Keratinocyte (primary cell): ENCODE results near the gene TUT1. TPM values are rescaled to one million over a fixed set of nuclear protein-coding genes. Genes with fewer than 3 reads are reported as not detected.
A peak's percentile ranks its signal among the peaks of the same experiment; 100 is the strongest.

Source experiments
- DNase-seq: peaks from one replicate; pipeline ENCODE4 v3.0.0-alpha.2; 2011; ENCODE audit warnings: low read depth, missing footprints, low spot score
- FAIRE-seq: peaks from 2 replicates; lab custom pipeline; 2011; peaks lifted over from hg19 to GRCh38; lab: Jason Lieb, UNC
- H2AFZ ChIP-seq: 2 replicates; pipeline ENCODE4 v1.6.0; 2012; ENCODE audit warnings: low read length, control low read depth, inconsistent platforms; ENCODE audit not compliant: control insufficient read depth
- H3K27ac ChIP-seq: 2 replicates; pipeline ENCODE4 v1.5.1; 2011; ENCODE audit warnings: low read length; ENCODE audit not compliant: control insufficient read depth, insufficient read depth
- H3K27me3 ChIP-seq: 3 replicates; pipeline ENCODE4 v1.6.0; 2011; ENCODE audit warnings: low read length; ENCODE audit not compliant: control insufficient read depth, insufficient read depth; ENCODE audit errors: extremely low read depth
- H3K36me3 ChIP-seq, 2 experiments: 2 replicates in 1 of 2; 3 replicates in 1 of 2; pipeline ENCODE4 v1.5.1; 2011; ENCODE audit warnings: low read length in 2 of 2, mild to moderate bottlenecking in 1 of 2; ENCODE audit not compliant: control insufficient read depth in 2 of 2, insufficient read depth in 2 of 2; ENCODE audit errors: extremely low read depth in 1 of 2
- H3K4me1 ChIP-seq: 3 replicates; pipeline ENCODE4 v1.5.1; 2011; ENCODE audit warnings: low read length; ENCODE audit not compliant: control insufficient read depth, insufficient read depth; ENCODE audit errors: extremely low read depth
- H3K4me2 ChIP-seq: 3 replicates; pipeline ENCODE4 v1.6.0; 2011; ENCODE audit warnings: low read depth, low read length; ENCODE audit not compliant: control insufficient read depth, insufficient read depth; ENCODE audit errors: extremely low read depth
- H3K4me3 ChIP-seq, 3 experiments: fragments of 200-600 bp in 1 of 3; sonication (generic) in 1 of 3; 2 replicates in 2 of 3; 3 replicates in 1 of 3; pipeline ENCODE4 v1.5.1; 2011 to 2016; ENCODE audit warnings: low read length in 3 of 3, mild to moderate bottlenecking in 3 of 3, control low read depth in 2 of 3, inconsistent platforms in 1 of 3, low read depth in 1 of 3, mixed read lengths in 1 of 3, mixed run types in 1 of 3, moderate library complexity in 1 of 3; ENCODE audit not compliant: control insufficient read depth in 2 of 3, insufficient read depth in 2 of 3; ENCODE audit errors: extremely low read depth in 1 of 3
- H3K79me2 ChIP-seq: 2 replicates; pipeline ENCODE4 v1.6.0; 2012; ENCODE audit warnings: low read length; ENCODE audit not compliant: control insufficient read depth, insufficient read depth
- H3K9ac ChIP-seq: 3 replicates; pipeline ENCODE4 v1.6.0; 2011; ENCODE audit warnings: low read length; ENCODE audit not compliant: control insufficient read depth, insufficient read depth; ENCODE audit errors: extremely low read depth
- H3K9me1 ChIP-seq: 3 replicates; pipeline ENCODE4 v1.6.0; 2011; ENCODE audit warnings: low read length; ENCODE audit not compliant: control insufficient read depth, insufficient read depth; ENCODE audit errors: extremely low read depth
- H3K9me3 ChIP-seq: 2 replicates; pipeline ENCODE4 v1.5.1; 2012; ENCODE audit warnings: low read depth, low read length; ENCODE audit not compliant: control insufficient read depth
- H4K20me1 ChIP-seq: 3 replicates; pipeline ENCODE4 v1.6.0; 2011; ENCODE audit warnings: low read length; ENCODE audit not compliant: control insufficient read depth, insufficient read depth; ENCODE audit errors: extremely low read depth
- EZH2 ChIP-seq: IDR thresholded peaks from one replicate; pipeline ENCODE4 v1.6.1; 2012; ENCODE audit warnings: inconsistent platforms, mild to moderate bottlenecking, low read length, moderate library complexity
- dilution Hi-C: fragments of 300-500 bp; cut with MboI; formaldehyde crosslinking; loops from one replicate; pipeline ENCODE4 v1.7.0; 2020; ENCODE audit warnings: low sequenced_read_pairs; ENCODE audit not compliant: extremely low pct_ligation_motif_present
- polyA plus RNA-seq, 5 experiments: library from polyadenylated mRNA; depleted of rRNA in 3 of 5; stranded (reverse) in 3 of 5; stranded (forward) in 1 of 5; unstranded in 1 of 5; fragments of >200 nt; gene quantifications; 1 replicate in 1 of 5; 2 replicates in 3 of 5; 3 replicates in 1 of 5; pipeline versions ENCODE4 v1.2.1 to v1.2.3, GENCODE V29; 2011 to 2012; ENCODE audit warnings: missing spikeins in 2 of 5, low read depth in 1 of 5, low replicate concordance in 1 of 5
- TF ChIP-seq, protein P1 (sequence below), 3 experiments: IDR thresholded peaks in 1 of 3; conservative IDR thresholded peaks in 1 of 3; optimal IDR thresholded peaks in 1 of 3; 2 replicates in 2 of 3; 3 replicates in 1 of 3; pipeline versions ENCODE3 to v1.5.1; 2011; ENCODE audit warnings: low read length in 3 of 3, mild to moderate bottlenecking in 3 of 3, moderate library complexity in 2 of 3, control low read depth in 1 of 3, inconsistent platforms in 1 of 3; ENCODE audit not compliant: insufficient read depth in 2 of 3; ENCODE audit errors: extremely low read depth in 1 of 3

TUT1 gene
- polyA plus RNA-seq, 1 donor (not counting 4 experiments of a cell fraction or from before 2014, with no cell fraction given): 10.5 TPM

DNA sequence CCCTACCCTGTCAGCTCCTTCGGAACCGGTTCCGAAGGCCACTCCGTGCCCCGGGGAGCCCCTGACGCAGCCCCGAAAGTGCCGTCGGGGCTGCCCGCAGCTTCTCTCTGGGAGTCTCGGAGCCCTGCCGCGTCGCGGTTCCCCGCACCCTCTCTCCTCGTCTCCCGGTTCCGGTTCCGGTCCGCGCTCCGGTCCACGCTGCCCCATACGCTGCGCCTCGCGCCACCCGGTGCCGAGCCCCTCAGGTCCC lies 9.7 kb upstream of the TUT1 start:
- Histone ChIP-seq H3K27ac (peak overlapping the region; percentile 95), H2AFZ (no peak overlapping the region), H3K4me2 (peak overlapping the region; percentile 99), H3K9me3 (no peaks in the 10 kb centered on the region), H3K4me1 (peaks cover 14% of the 10 kb centered on the region), H3K36me3 (peaks cover 31 to 32% of the 10 kb centered on the region in 2 experiments), H4K20me1 (no peaks in the 10 kb centered on the region), H3K4me3 (peak overlapping the region; percentile 77 to 99 (median 86)), H3K27me3 (no peaks in the 10 kb centered on the region), H3K9me1 (no peaks in the 10 kb centered on the region), H3K9ac (peak overlapping the region; percentile 95), H3K79me2 (peaks cover 45% of the 10 kb centered on the region)
- dilution Hi-C loops: no loop called here
- no peak for TF ChIP-seq EZH2
- TF ChIP-seq, protein P1, sequence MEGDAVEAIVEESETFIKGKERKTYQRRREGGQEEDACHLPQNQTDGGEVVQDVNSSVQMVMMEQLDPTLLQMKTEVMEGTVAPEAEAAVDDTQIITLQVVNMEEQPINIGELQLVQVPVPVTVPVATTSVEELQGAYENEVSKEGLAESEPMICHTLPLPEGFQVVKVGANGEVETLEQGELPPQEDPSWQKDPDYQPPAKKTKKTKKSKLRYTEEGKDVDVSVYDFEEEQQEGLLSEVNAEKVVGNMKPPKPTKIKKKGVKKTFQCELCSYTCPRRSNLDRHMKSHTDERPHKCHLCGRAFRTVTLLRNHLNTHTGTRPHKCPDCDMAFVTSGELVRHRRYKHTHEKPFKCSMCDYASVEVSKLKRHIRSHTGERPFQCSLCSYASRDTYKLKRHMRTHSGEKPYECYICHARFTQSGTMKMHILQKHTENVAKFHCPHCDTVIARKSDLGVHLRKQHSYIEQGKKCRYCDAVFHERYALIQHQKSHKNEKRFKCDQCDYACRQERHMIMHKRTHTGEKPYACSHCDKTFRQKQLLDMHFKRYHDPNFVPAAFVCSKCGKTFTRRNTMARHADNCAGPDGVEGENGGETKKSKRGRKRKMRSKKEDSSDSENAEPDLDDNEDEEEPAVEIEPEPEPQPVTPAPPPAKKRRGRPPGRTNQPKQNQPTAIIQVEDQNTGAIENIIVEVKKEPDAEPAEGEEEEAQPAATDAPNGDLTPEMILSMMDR (optimal IDR thresholded peaks at IDR 0.05 in 1 of 3, IDR thresholded peaks at IDR 0.05 in 1 of 3, conservative IDR thresholded peaks at IDR 0.05 in 1 of 3; ENCODE audit: extremely low read depth in 1 of 3, insufficient read depth in 2 of 3, low read length in 3 of 3): no peak
- no peak for DNase-seq
- FAIRE-seq: no peak

DNA sequence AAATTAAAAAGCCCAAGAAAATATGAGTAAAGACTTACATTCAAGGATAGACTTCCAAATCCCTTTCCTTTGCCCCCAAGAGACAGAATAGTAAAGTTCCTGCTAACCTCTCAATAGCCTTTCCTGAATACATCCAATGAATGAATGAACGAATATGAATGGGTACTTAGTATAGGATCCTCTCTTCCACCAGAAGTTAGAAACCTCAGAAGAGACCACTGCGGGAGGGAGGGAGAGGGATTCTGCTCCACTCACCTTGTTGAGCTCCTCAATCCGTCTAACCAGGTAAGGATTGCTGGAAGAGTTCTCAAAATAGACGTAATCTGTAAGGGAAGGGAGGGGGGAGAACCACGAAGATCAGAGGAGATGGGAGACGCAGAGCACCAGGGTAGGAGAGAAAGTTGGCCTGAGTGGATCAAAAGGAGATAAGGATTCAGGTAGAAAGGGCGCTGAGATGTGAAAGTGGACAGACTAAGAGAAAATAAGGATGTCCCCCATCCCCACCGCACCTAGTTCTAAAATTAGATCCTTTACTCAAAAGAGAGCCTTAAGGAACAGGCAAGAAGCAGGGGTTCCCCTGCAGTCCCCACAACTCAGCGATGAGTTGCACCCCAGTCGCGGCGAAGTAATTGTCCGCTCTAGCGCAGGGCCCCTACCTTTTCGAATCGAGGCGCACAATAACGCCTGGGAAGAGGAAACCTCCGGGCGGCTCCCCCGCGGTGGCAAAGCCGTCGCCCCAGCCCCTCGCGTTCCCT lies 9.2 kb upstream of the TUT1 start:
- Histone ChIP-seq H3K9ac (peak overlapping the region; percentile 95), H3K4me2 (peak overlapping the region; percentile 99), H4K20me1 (no peaks in the 10 kb centered on the region), H3K4me1 (peaks cover 14% of the 10 kb centered on the region), H3K9me1 (no peaks in the 10 kb centered on the region), H3K4me3 (peak overlapping the region; percentile 77 to 99 (median 86)), H3K79me2 (peaks cover 48% of the 10 kb centered on the region), H3K36me3 (peaks cover 36 to 37% of the 10 kb centered on the region in 2 experiments), H2AFZ (no peak overlapping the region), H3K27ac (peak overlapping the region; percentile 95), H3K27me3 (no peaks in the 10 kb centered on the region), H3K9me3 (no peaks in the 10 kb centered on the region)
- FAIRE-seq (no peak), DNase-seq (no peak)
- dilution Hi-C loops: no loop called here
- TF ChIP-seq, protein P1 (optimal IDR thresholded peaks at IDR 0.05 in 1 of 3, IDR thresholded peaks at IDR 0.05 in 1 of 3, conservative IDR thresholded peaks at IDR 0.05 in 1 of 3; ENCODE audit: extremely low read depth in 1 of 3, insufficient read depth in 2 of 3, low read length in 3 of 3): no peak
- TF ChIP-seq EZH2: no peak
